BLaER1 (cell line): ENCODE measurements around the gene PIH1D1.
"Not testable (repeated sequence)": the region's sequence is repeated elsewhere in the genome, so short reads cannot be mapped to it uniquely, and the experiment has no call there.

ENCODE experiments used
- H3K27ac ChIP-seq: shearing (Covaris generic); formaldehyde crosslinking; 2 replicates; pipeline ENCODE4 v1.8.1; 2022
- H3K27me3 ChIP-seq: shearing (Covaris generic); formaldehyde crosslinking; 2 replicates; pipeline ENCODE4 v1.8.1; 2022
- H3K36me3 ChIP-seq: shearing (Covaris generic); formaldehyde crosslinking; 2 replicates; pipeline ENCODE4 v1.8.1; 2022
- H3K4me1 ChIP-seq: shearing (Covaris generic); formaldehyde crosslinking; 2 replicates; pipeline ENCODE4 v1.8.1; 2022
- H3K4me2 ChIP-seq: shearing (Covaris generic); formaldehyde crosslinking; 2 replicates; pipeline ENCODE4 v1.8.1; 2022
- H3K4me3 ChIP-seq: shearing (Covaris generic); formaldehyde crosslinking; 2 replicates; pipeline ENCODE4 v1.8.1; 2022
- H3K9ac ChIP-seq: shearing (Covaris generic); formaldehyde crosslinking; 2 replicates; pipeline ENCODE4 v1.8.1; 2022
- H3K9me3 ChIP-seq: shearing (Covaris generic); formaldehyde crosslinking; 2 replicates; pipeline ENCODE4 v1.8.1; 2022
- H4K20me1 ChIP-seq: shearing (Covaris generic); formaldehyde crosslinking; 2 replicates; pipeline ENCODE4 v1.8.1; 2022
- Cebpa-rat ChIP-seq: shearing (Covaris generic); IDR thresholded peaks from 2 replicates; pipeline ENCODE4 v1.8.1; 2022

Gene PIH1D1

DNA sequence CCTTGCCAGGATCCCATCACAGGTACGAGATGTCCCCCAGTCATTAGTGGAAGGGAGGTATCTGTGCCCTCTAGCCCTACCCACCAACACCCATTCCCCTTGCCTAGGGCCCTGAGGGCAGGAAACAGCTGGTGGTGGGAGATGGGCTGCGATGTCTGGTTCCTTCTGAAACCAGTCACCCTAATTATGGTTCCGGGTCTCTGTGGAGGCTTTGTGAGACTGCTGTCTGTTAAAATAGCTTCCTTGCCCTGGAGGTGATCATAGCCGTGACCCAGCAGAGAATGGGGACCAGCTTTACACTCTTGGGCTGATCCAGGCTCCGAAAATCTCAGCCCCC, 6.9 kb upstream of the PIH1D1 start:
- Histone ChIP-seq H3K27me3 (no peaks in the 10 kb centered on the region), H3K4me3 (no peak overlapping the region), H3K9ac (peak overlapping the region; percentile 65), H3K27ac (peak overlapping the region; percentile 77), H4K20me1 (no peaks in the 10 kb centered on the region), H3K4me2 (peak overlapping the region; percentile 84), H3K36me3 (peaks cover 44% of the 10 kb centered on the region), H3K4me1 (peaks cover 39% of the 10 kb centered on the region), H3K9me3 (no peaks in the 10 kb centered on the region)
- TF ChIP-seq Cebpa-rat = no peak

GRCh38 chr19:49456326-49456725, 4.7 kb upstream of the PIH1D1 start:
- no peaks in the 10 kb centered on the region for H3K27me3 ChIP-seq
- H3K4me1 ChIP-seq = peaks cover 49% of the 10 kb centered on the region
- no peak for TF ChIP-seq Cebpa-rat
- H3K9ac ChIP-seq = no peak overlapping the region
- peaks cover 31% of the 10 kb centered on the region for H3K36me3 ChIP-seq
- no peak overlapping the region for H3K4me3 ChIP-seq
- H3K9me3 ChIP-seq = no peaks in the 10 kb centered on the region
- H3K4me2 ChIP-seq = no peak overlapping the region
- H3K27ac ChIP-seq = no peak overlapping the region
- H4K20me1 ChIP-seq = no peaks in the 10 kb centered on the region

- peaks cover 28% of the 10 kb centered on the region for H3K36me3 ChIP-seq
- H3K9ac ChIP-seq = no peak overlapping the region
- H3K4me2 ChIP-seq = no peak overlapping the region
- H4K20me1 ChIP-seq = no peaks in the 10 kb centered on the region
- no peaks in the 10 kb centered on the region for H3K27me3 ChIP-seq
- H3K27ac ChIP-seq = no peak overlapping the region
- H3K9me3 ChIP-seq = no peaks in the 10 kb centered on the region
- peaks cover 51% of the 10 kb centered on the region for H3K4me1 ChIP-seq
- H3K4me3 ChIP-seq = no peak overlapping the region
- TF ChIP-seq Cebpa-rat = no peak
These were observed 4.2 kb upstream of the PIH1D1 start for GRCh38 chr19:49455773-49456172.

GRCh38 chr19:49453757-49454240, 2.2 kb upstream of the PIH1D1 start:
- peaks cover 24% of the 10 kb centered on the region for H3K36me3 ChIP-seq
- H3K9ac ChIP-seq = peak overlapping the region; percentile 88
- H3K27ac ChIP-seq = peak overlapping the region; percentile 95
- peak overlapping the region; percentile 93 for H3K4me3 ChIP-seq
- no peaks in the 10 kb centered on the region for H3K27me3 ChIP-seq
- TF ChIP-seq Cebpa-rat = no peak
- peak overlapping the region; percentile 82 for H3K4me2 ChIP-seq
- H4K20me1 ChIP-seq = no peaks in the 10 kb centered on the region
- peaks cover 59% of the 10 kb centered on the region for H3K4me1 ChIP-seq
- no peaks in the 10 kb centered on the region for H3K9me3 ChIP-seq

DNA sequence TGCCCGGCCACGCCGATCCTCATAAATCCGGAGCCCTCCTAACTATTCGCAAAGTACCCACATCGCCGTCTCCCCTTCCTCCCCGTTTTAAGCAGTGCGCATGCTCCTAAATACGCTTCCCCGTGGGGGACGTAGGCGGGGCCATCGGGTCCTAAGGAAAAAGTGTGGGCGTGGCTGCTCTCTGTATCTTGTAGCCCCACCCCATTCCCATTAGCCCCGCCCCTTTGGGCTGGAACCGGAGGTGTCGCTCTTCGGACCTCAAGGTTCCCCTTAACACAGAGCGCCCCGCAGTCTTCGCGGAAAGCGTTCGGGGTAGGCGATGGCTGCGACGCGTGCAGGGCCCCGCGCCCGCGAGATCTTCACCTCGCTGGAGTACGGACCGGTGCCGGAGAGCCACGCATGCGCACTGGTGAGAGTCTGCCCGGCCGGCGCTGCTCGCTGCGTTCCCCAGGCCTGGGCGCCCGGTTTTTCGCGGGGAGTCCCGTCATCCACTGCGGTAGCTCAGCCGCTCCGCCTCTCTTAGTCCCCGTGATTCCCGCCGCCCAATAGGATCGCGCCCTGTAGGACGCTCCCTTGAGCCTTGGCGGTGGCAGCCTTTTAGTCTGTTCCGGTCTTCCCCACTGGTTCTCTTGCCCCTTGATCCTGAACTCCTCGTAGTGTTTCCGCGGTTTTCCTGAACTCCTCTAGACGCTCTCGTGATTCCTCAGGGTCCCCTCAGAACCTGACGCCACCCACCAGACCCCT, 1.6 kb upstream of the PIH1D1 start, which contains the start of gene ALDH16A1:
Gene ALDH16A1, plus strand, starts transcription at position 213 of the 744 bp plus-strand sequence. Its CDS starts 107 bp downstream, at position 320.
- H3K36me3 ChIP-seq = peaks cover 30% of the 10 kb centered on the region
- no peak for TF ChIP-seq Cebpa-rat

GRCh38 chr19:49450405-49450804, 1.2 kb downstream of the PIH1D1 start:
- Histone ChIP-seq H3K27ac (peak overlapping the region; percentile 96), H3K4me2 (peak overlapping the region; percentile 90), H3K4me3 (peak overlapping the region; percentile 93), H3K4me1 (peaks cover 74% of the 10 kb centered on the region), H4K20me1 (peaks cover 10% of the 10 kb centered on the region), H3K36me3 (peaks cover 44% of the 10 kb centered on the region), H3K9ac (peak overlapping the region; percentile 97), H3K9me3 (no peaks in the 10 kb centered on the region), H3K27me3 (no peaks in the 10 kb centered on the region)
- no peak for TF ChIP-seq Cebpa-rat

More for the DNA sequence above, 1.6 kb upstream of the PIH1D1 start, which contains the start of gene ALDH16A1:
- peaks cover 59% of the 10 kb centered on the region for H3K4me1 ChIP-seq
- no peaks in the 10 kb centered on the region for H3K27me3 ChIP-seq
- no peaks in the 10 kb centered on the region for H3K9me3 ChIP-seq
- H3K4me2 ChIP-seq = peak within 1 kb of the TSS; percentile 82
- peak within 1 kb of the TSS; percentile 95 for H3K27ac ChIP-seq
- no peaks in the 10 kb centered on the region; the same call in 1 of the 2 replicates for H4K20me1 ChIP-seq
- H3K9ac ChIP-seq = peak within 1 kb of the TSS; percentile 88
- H3K4me3 ChIP-seq = peak within 1 kb of the TSS; percentile 93

GRCh38 chr19:49448432-49448786, 3.2 kb downstream of the PIH1D1 start:
- H4K20me1 ChIP-seq = peaks cover 10% of the 10 kb centered on the region
- TF ChIP-seq Cebpa-rat = no peak
- peak overlapping the region; percentile 59 for H3K4me2 ChIP-seq
- no peaks in the 10 kb centered on the region for H3K27me3 ChIP-seq
- peaks cover 73% of the 10 kb centered on the region for H3K4me1 ChIP-seq
- no peaks in the 10 kb centered on the region for H3K9me3 ChIP-seq
- peaks cover 44% of the 10 kb centered on the region for H3K36me3 ChIP-seq
- no peak overlapping the region for H3K4me3 ChIP-seq
- H3K9ac ChIP-seq = peak overlapping the region; percentile 27; the same call in 1 of the 2 replicates
- H3K27ac ChIP-seq = peak overlapping the region; percentile 30; the same call in 1 of the 2 replicates

GRCh38 chr19:49447485-49448431, 3.9 kb downstream of the PIH1D1 start:
- Histone ChIP-seq H3K36me3 (peaks cover 44% of the 10 kb centered on the region), H3K9ac (0 out of 2 replicates have a peak overlapping the region, but pooled peaks have one; percentile 19), H3K4me1 (peaks cover 73% of the 10 kb centered on the region), H3K27ac (peak overlapping the region; percentile 30; the same call in 1 of the 2 replicates), H3K4me3 (no peak overlapping the region), H3K9me3 (no peaks in the 10 kb centered on the region), H4K20me1 (peaks cover 10% of the 10 kb centered on the region), H3K4me2 (peak overlapping the region; percentile 59), H3K27me3 (no peaks in the 10 kb centered on the region)
- no peak for TF ChIP-seq Cebpa-rat

DNA sequence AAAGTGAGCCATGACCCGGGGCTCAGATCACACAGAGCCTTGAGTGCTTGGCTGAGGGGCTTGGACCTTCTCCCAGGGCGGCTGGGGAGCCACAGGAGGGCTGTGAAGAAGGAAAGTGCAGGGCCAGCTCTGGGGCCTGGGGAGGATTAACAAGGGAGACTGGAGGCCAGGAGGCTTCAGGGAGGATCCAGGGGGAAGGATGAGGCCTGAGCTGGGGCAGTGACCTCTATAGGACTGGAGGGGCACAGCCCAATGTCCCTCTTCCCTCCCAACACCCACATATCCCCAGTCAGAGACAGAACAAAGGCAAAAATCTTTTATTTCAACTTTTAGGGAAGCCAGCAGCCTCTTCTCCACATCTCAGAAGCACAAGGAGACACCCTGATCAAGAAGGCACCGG, 5.6 kb downstream of the PIH1D1 start:
- Histone ChIP-seq H3K4me3 (no peak overlapping the region), H3K4me2 (peak overlapping the region; percentile 59; the same call in 1 of the 2 replicates), H3K36me3 (peaks cover 44% of the 10 kb centered on the region), H3K9ac (0 out of 2 replicates have a peak overlapping the region, but pooled peaks have one; percentile 41), H3K27me3 (peaks cover 16% of the 10 kb centered on the region), H3K27ac (peak overlapping the region; percentile 31; the same call in 1 of the 2 replicates), H3K9me3 (no peaks in the 10 kb centered on the region), H3K4me1 (peaks cover 76% of the 10 kb centered on the region), H4K20me1 (peaks cover 11% of the 10 kb centered on the region)
- TF ChIP-seq Cebpa-rat = no peak

DNA sequence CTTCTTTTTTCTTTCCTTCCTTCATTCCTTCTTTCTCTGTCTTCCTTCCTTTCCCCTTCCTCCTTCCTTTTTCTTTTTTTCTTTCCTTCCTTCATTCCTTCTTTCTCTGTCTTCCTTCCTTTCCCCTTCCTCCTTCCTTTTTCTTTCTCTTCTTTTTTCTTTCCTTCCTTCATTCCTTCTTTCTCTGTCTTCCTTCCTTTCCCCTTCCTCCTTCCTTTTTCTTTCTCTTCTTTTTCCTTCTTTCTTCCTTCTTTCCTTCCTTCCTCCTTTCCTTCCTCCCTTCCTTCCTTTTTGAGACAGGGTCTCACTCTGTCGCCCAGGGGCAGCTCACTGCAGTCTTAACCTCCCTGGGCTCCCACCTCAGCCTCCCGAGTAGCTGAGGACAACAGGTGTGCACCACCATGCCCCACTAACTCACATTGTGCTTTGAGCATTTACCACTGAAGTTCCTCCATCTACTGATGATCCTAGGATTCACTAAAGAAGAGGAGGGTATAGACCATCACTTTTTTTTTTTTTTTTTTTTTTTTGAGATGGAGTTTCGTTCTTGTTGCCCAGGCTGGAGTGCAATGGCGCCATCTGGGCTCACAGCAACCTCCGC, 7.4 kb downstream of the PIH1D1 start:
- H3K27ac ChIP-seq, H3K9me3 ChIP-seq, H3K9ac ChIP-seq: not testable (repeated sequence)
- peaks cover 32% of the 10 kb centered on the region for H3K36me3 ChIP-seq
- H3K4me1 ChIP-seq = peaks cover 61% of the 10 kb centered on the region
- H3K27me3 ChIP-seq = peaks cover 34% of the 10 kb centered on the region
- peak overlapping the region; percentile 74; the same call in 1 of the 2 replicates for H3K4me3 ChIP-seq
- peak overlapping the region; percentile 97 for H3K4me2 ChIP-seq
- peaks cover 27% of the 10 kb centered on the region for H4K20me1 ChIP-seq
